Measurements from ENCODE around the gene ARID5B. TPM values are rescaled to one million over a fixed set of nuclear protein-coding genes. Genes with fewer than 3 reads are reported as not detected.

The ARID5B gene
- total RNA-seq, 1 experiment from 2014 or later: 0.04 TPM

- Mint-ChIP-seq H3K4me1 (peaks cover 0 to 3% of the 10 kb centered on the region in 2 experiments; a peak in 1 of 4 replicates), H3K27me3 (ENCODE audit: low read depth) (peaks cover 3% of the 10 kb centered on the region; the same call in 1 of the 2 replicates), H3K9me3 (no peaks in the 10 kb centered on the region), H3K36me3 (ENCODE audit: insufficient read depth in 1 of 3, low read depth in 3 of 3) (no peaks in the 10 kb centered on the region), H3K27ac (no peak overlapping the region), H3K4me3 (no peak overlapping the region)
- Histone ChIP-seq H3K79me2 (ENCODE audit: insufficient read depth, low read length) (no peaks in the 10 kb centered on the region), H4K8ac (replicated peaks; ENCODE audit: insufficient read length, low read depth, low read length) (no peak overlapping the region), H3K4me1 (ENCODE audit: insufficient read depth, low read length) (no peaks in the 10 kb centered on the region), H4K5ac (ENCODE audit: insufficient read length, low read depth, low read length) (no peak overlapping the region), H3K9ac (ENCODE audit: extremely low read depth, insufficient read length, low read length) (no peak overlapping the region), H3K23me2 (ENCODE audit: insufficient read length, low read depth, low read length, poor library complexity, severe bottlenecking) (no peaks in the 10 kb centered on the region), H3K9me3 (ENCODE audit: control insufficient read depth, low read depth, low read length) (no peaks in the 10 kb centered on the region), H4K20me1 (ENCODE audit: control insufficient read depth, insufficient read depth, insufficient read length) (no peaks in the 10 kb centered on the region), H2AK5ac (ENCODE audit: insufficient read length, low read length) (no peak overlapping the region), H3K4me2 (ENCODE audit: insufficient read depth, insufficient read length, low read length) (no peak overlapping the region), H2AFZ (ENCODE audit: low read length) (no peak overlapping the region), H3K27ac (ENCODE audit: insufficient read length, low read depth, low read length) (no peak overlapping the region), H2BK12ac (ENCODE audit: insufficient read length, low read depth, low read length) (no peak overlapping the region), H2BK15ac (ENCODE audit: low read depth, low read length) (no peak overlapping the region), H2BK20ac (ENCODE audit: low read depth, low read length, poor library complexity, severe bottlenecking) (no peak overlapping the region), H4K91ac (ENCODE audit: insufficient read length, low read depth, low read length) (no peak overlapping the region), H3K56ac (ENCODE audit: insufficient read length, low read depth, low read length) (no peak overlapping the region), H3K23ac (ENCODE audit: insufficient read length, low read depth, low read length) (no peak overlapping the region), H2BK5ac (ENCODE audit: insufficient read length, low read length) (no peak overlapping the region), H3K27me3 (ENCODE audit: insufficient read depth, low read length) (no peaks in the 10 kb centered on the region), H2BK120ac (ENCODE audit: low read depth, low read length, poor library complexity, severe bottlenecking) (no peak overlapping the region), H3K79me1 (ENCODE audit: insufficient read depth, low read depth, low read length, poor library complexity, severe bottlenecking) (no peaks in the 10 kb centered on the region), H3T11ph (ENCODE audit: low read length) (no peak overlapping the region), H3K4ac (ENCODE audit: low read depth, low read length) (no peak overlapping the region), H3K14ac (ENCODE audit: insufficient read depth, low read length) (no peak overlapping the region), H3K18ac (ENCODE audit: insufficient read length, low read depth, low read length) (no peak overlapping the region)
- no peak for TF ChIP-seq CTCF (conservative IDR thresholded peaks at IDR 0.05)
- DNase-seq: no peak
- no CpG with 5 or more reads among the region's 6 CpGs for WGBS (ENCODE audit: extremely low coverage, insufficient read length, low lambda C conversion rate)
Observed at GRCh38 chr10:61869774-61870525, 31.5 kb upstream of the ARID5B start.
